DND-41 (cell line): ENCODE results near the gene PTER.
A peak's percentile ranks its signal among the peaks of the same experiment; 100 is the strongest.

Experiments used
- ATAC-seq: fragments of 200-7000 bp; cut with Tn5 transposase; 3 replicates; pipeline ENCODE4 v1.9.1; 2021; ENCODE audit warnings: low read depth; ENCODE audit not compliant: insufficient read depth
- DNase-seq: peaks from one replicate; pipeline ENCODE4 v3.0.0-alpha.2; 2020
- H2AFZ ChIP-seq: 2 replicates; pipeline ENCODE4 v1.6.0; 2012; ENCODE audit warnings: low read depth, low read length
- H3K27ac ChIP-seq: 2 replicates; pipeline ENCODE4 v1.5.1; 2012; ENCODE audit warnings: low read length, inconsistent platforms
- H3K27me3 ChIP-seq: fragments of 200-600 bp; sonication (generic); 2 replicates; pipeline ENCODE4 v1.6.0; 2012; ENCODE audit warnings: low read length, mild to moderate bottlenecking, inconsistent platforms; ENCODE audit not compliant: insufficient read depth, poor library complexity
- H3K36me3 ChIP-seq: 2 replicates; pipeline ENCODE4 v1.5.1; 2012; ENCODE audit warnings: low read length, inconsistent platforms; ENCODE audit not compliant: insufficient read depth
- H3K4me1 ChIP-seq: 2 replicates; pipeline ENCODE4 v1.5.1; 2012; ENCODE audit warnings: mild to moderate bottlenecking, low read length; ENCODE audit not compliant: insufficient read depth
- H3K4me2 ChIP-seq: 2 replicates; pipeline ENCODE4 v1.6.0; 2012; ENCODE audit warnings: mild to moderate bottlenecking, moderate library complexity, low read length, inconsistent platforms; ENCODE audit not compliant: insufficient read depth
- H3K4me3 ChIP-seq, 2 experiments: fragments of 200-600 bp in 1 of 2; shearing (Covaris generic) in 1 of 2; 2 replicates each; pipeline ENCODE4 v1.5.1; 2012 to 2016; ENCODE audit warnings: inconsistent platforms in 2 of 2, low read length in 2 of 2, mild to moderate bottlenecking in 2 of 2, low read depth in 1 of 2, moderate library complexity in 1 of 2
- H3K79me2 ChIP-seq: 2 replicates; pipeline ENCODE4 v1.6.0; 2012; ENCODE audit warnings: low read length, inconsistent platforms; ENCODE audit not compliant: insufficient read depth
- H3K9ac ChIP-seq: 2 replicates; pipeline ENCODE4 v1.6.0; 2012; ENCODE audit warnings: low read depth, mild to moderate bottlenecking, inconsistent platforms, low read length, moderate library complexity
- H3K9me3 ChIP-seq: 2 replicates; pipeline ENCODE4 v1.5.1; 2012; ENCODE audit warnings: low read length, moderate library complexity, mild to moderate bottlenecking, inconsistent platforms; ENCODE audit not compliant: insufficient read depth, severe bottlenecking
- H4K20me1 ChIP-seq: 2 replicates; pipeline ENCODE4 v1.6.0; 2012; ENCODE audit warnings: low read length; ENCODE audit not compliant: insufficient read depth
- CTCF ChIP-seq: IDR thresholded peaks from 2 replicates; pipeline ENCODE4 v1.5.1; 2012; ENCODE audit warnings: borderline replicate concordance, low read length, moderate library complexity, mild to moderate bottlenecking; ENCODE audit not compliant: poor library complexity, severe bottlenecking; ENCODE audit errors: extremely low read depth
- EZH2 ChIP-seq: IDR thresholded peaks from 3 replicates; pipeline ENCODE4 v1.6.1; 2012; ENCODE audit warnings: borderline replicate concordance, low read depth, mild to moderate bottlenecking, moderate library complexity, low read length, inconsistent platforms; ENCODE audit not compliant: severe bottlenecking

PTER gene, protein sequence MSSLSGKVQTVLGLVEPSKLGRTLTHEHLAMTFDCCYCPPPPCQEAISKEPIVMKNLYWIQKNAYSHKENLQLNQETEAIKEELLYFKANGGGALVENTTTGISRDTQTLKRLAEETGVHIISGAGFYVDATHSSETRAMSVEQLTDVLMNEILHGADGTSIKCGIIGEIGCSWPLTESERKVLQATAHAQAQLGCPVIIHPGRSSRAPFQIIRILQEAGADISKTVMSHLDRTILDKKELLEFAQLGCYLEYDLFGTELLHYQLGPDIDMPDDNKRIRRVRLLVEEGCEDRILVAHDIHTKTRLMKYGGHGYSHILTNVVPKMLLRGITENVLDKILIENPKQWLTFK

GRCh38 chr10:16436758-16437539 is at the start of gene PTER:
TSS of gene PTER (plus strand) at chr10:16437010. CDS start at chr10:16484385, 47,375 bp downstream.
- Histone ChIP-seq H2AFZ (peak within 1 kb of the TSS; percentile 92), H3K4me3 (peak within 1 kb of the TSS; percentile 49 to 75), H3K79me2 (peaks cover 47% of the 10 kb centered on the region), H3K36me3 (peaks cover 23% of the 10 kb centered on the region), H3K9ac (peak within 1 kb of the TSS; percentile 84), H3K4me1 (peaks cover 53% of the 10 kb centered on the region), H3K27ac (peak within 1 kb of the TSS; percentile 83), H4K20me1 (peaks cover 8% of the 10 kb centered on the region; the same call in 1 of the 2 replicates), H3K27me3 (no peaks in the 10 kb centered on the region), H3K9me3 (no peaks in the 10 kb centered on the region), H3K4me2 (peak within 1 kb of the TSS; percentile 91)
- ATAC-seq (peak; percentile 93), DNase-seq (peak; percentile 98)
- TF ChIP-seq CTCF (peak; percentile 18), EZH2 (no peak)

- H3K9me3 ChIP-seq, result no peaks in the 10 kb centered on the region
- H4K20me1 ChIP-seq, result no peaks in the 10 kb centered on the region
- no peaks in the 10 kb centered on the region for H3K36me3 ChIP-seq
- ATAC-seq (no peak), DNase-seq (no peak)
- H3K27me3 ChIP-seq, result peaks cover 4% of the 10 kb centered on the region
- H3K4me1 ChIP-seq, result no peaks in the 10 kb centered on the region
- no peak overlapping the region for H3K27ac ChIP-seq
- H3K9ac ChIP-seq, result no peak overlapping the region
- H3K4me3 ChIP-seq, result no peak overlapping the region
- H2AFZ ChIP-seq, result no peak overlapping the region
- H3K4me2 ChIP-seq, result no peak overlapping the region
- no peak for TF ChIP-seq EZH2
- TF ChIP-seq CTCF, result no peak
- no peaks in the 10 kb centered on the region for H3K79me2 ChIP-seq
Measured at GRCh38 chr10:16392531-16393069, 44.2 kb upstream of the PTER start.

DNA sequence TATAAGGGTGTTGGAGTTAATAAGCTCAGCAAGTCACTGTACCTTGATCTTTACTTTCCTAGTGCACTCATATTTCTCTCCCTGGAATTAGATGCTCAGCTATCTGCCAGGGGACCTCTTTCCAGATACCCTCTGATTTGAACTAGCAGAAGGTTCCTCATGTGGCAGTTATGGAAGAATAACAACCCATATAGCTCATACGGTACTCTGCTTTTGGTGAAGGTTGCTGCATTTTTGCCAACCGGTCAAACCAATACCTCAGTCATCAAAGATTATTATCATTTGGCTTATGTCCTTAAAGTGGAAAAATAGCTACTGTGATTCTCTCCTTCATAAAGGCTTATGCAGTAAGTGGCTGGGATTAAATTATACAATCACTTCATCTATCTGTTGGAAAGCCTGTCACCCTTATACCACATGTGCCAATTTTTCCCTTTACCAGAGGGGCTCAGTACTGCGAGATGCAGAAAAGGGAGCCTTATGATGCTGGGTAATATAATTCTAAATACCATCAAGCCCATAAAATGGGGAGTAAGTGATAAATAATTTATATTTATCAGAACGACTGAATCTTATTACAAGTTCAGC is 43.4 kb upstream of the PTER start:
- ATAC-seq, result no peak
- Histone ChIP-seq H3K4me2 (no peak overlapping the region), H3K27me3 (peaks cover 4% of the 10 kb centered on the region), H3K36me3 (no peaks in the 10 kb centered on the region), H3K9me3 (no peaks in the 10 kb centered on the region), H3K9ac (no peak overlapping the region), H3K27ac (no peak overlapping the region), H3K4me3 (no peak overlapping the region), H4K20me1 (no peaks in the 10 kb centered on the region), H3K4me1 (no peaks in the 10 kb centered on the region), H3K79me2 (no peaks in the 10 kb centered on the region), H2AFZ (no peak overlapping the region)
- TF ChIP-seq CTCF (no peak), EZH2 (no peak)
- no peak for DNase-seq
